HFF-Myc (cell line): ENCODE measurements around the gene NUTF2.

Experiments used
- DNase-seq: peaks from one replicate; pipeline ENCODE4 v3.0.0-alpha.2; 2011; ENCODE audit warnings: low read depth; ENCODE audit errors: extremely low read depth
- H3K4me3 ChIP-seq: replicated peaks from 2 replicates; pipeline ENCODE4 v1.5.1; 2011; ENCODE audit warnings: low read depth, mild to moderate bottlenecking, control low read depth, low read length
- TF ChIP-seq, protein P1 (sequence below): IDR thresholded peaks from 2 replicates; pipeline ENCODE4 v1.5.1; 2012; ENCODE audit warnings: mild to moderate bottlenecking, low read depth, low read length, control low read depth; ENCODE audit errors: missing control alignments

The NUTF2 gene

DNA sequence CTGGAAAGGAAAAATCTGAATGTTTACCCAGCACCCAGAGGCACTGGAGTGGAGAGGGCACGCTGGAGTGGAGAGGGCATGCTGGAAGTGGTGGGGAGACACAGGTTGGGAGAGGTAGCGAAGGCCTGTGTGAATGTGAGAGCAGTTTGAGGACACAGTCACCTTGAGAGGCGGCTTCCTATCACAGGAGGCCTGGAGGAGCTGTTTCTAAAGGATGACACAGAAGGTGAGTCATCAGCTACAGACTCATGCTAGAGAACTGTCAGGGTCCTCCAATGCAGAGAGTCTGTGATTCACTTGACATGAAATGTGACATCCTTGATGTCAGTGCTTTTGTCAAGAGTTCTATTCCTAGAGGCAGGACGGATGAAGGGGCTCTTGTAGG, 71.1 kb downstream of the NUTF2 start:
- H3K4me3 ChIP-seq = no peak overlapping the region
- TF ChIP-seq, protein P1, sequence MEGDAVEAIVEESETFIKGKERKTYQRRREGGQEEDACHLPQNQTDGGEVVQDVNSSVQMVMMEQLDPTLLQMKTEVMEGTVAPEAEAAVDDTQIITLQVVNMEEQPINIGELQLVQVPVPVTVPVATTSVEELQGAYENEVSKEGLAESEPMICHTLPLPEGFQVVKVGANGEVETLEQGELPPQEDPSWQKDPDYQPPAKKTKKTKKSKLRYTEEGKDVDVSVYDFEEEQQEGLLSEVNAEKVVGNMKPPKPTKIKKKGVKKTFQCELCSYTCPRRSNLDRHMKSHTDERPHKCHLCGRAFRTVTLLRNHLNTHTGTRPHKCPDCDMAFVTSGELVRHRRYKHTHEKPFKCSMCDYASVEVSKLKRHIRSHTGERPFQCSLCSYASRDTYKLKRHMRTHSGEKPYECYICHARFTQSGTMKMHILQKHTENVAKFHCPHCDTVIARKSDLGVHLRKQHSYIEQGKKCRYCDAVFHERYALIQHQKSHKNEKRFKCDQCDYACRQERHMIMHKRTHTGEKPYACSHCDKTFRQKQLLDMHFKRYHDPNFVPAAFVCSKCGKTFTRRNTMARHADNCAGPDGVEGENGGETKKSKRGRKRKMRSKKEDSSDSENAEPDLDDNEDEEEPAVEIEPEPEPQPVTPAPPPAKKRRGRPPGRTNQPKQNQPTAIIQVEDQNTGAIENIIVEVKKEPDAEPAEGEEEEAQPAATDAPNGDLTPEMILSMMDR = no peak
- DNase-seq = peak; percentile 40

DNA sequence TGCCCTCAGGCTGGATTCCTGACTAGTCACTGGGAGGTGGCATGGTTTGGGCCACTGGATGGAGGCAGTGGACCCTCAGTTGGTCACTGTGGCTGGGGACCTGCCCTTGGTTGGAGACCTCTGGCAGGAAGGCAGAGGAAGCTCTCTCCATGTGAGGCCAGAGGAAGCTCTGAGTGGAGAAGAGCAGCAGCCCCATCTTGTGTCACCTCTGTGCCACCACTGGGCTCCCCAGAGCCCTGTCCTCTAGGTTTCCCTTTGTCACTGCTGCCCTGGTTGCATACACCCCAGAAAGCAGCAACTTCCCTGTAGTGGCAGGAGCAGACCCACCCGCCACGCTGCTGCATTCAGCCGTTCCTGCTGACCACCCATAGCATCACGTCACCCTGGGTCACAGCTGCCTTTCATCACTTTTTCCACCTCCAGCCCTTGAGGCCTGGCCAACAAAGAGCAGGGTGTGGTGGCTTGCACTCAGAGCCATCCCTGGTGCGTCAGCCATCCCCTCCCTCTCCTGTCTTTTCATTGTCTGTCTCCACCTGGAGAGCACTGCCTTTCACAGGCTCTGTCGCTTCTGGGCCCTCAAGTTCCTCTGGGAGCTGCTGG, 73.0 kb downstream of the NUTF2 start:
- TF ChIP-seq, protein P1 = peak; percentile 7
- no peak overlapping the region for H3K4me3 ChIP-seq
- DNase-seq = no peak
